Activated CD4-positive, CD25-positive, alpha-beta regulatory T cell treated with anti-CD3 and anti-CD28 coated beads, Interleukin-2, amount 50 U/mL, for 72 hours (primary cell): ENCODE results near the gene ZFP57.
"Not testable (repeated sequence)": the region's sequence is repeated elsewhere in the genome, so short reads cannot be mapped to it uniquely, and the experiment has no call there.

Experiments used
- DNase-seq: peaks from one replicate; pipeline ENCODE4 v3.0.0; 2021

The ZFP57 gene

DNA sequence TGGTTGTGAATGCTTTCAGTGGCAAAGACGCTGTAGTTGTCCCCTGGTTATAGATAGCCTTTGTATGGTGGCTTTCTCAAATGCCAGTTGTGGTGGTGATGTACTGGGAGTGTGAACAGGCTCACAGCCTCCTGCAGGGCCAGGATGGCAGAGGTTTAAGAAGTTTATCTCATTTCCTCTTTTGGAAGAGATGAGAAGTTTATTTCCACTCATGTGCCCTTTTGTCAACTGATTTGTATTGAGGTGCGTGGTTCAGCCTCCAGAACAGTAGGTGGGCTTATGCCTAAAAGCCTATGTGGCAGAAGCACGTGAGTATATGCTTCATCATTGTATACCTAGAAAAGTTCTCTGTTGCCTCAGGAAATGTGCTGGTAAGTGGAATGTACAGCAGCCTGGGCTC is 13.7 kb upstream of the ZFP57 start:
- no peak for DNase-seq

DNA sequence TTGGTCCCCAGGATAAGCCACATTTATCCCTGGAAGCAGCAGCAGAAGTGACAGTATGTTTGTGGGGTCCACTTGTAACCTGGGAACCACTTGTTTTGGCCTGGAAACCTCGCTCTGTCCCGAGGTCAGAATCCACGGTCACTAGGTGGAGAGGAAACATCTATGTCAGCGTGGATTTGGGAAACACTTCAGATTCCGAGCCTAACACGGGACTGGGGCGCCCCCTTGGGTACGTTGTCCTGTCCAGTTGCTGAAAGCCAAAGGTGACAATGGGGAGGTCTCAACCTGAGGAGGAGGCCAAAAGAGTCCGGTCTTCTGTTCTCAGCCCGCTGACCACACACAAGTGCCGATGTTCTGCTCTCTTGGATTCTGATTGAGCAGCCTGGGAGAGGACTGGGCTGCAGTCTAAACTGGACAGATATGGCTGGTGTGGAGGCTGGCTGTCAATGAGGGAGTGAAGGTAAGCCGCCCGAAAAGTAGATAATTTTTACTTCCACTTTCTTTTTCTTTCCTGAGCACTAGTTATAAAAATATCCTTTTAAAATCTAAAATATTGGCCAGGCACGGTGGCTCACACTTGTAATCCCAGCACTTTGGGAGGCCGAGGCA is 4.9 kb upstream of the ZFP57 start:
- DNase-seq: no peak

DNA sequence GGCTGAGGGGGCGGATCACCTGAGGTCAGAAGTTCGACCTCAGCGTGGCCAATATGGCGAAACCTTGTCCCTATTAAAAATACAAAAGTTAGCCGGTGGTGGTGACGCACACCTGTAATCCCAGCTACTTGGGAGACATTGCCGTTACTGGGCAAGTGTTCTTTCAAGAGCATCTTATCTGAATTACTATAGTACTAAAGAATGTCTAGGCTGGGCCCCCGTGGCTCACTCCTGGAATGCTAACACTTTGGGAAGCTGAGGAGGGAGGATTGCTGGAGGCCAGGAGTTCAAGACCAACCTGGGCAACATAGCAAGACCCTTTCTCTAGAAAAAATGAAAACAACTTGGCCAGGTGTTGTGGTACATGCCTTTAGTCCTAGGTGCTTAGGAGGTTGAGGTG is 859 bp upstream of the ZFP57 start:
- no peak for DNase-seq

DNA sequence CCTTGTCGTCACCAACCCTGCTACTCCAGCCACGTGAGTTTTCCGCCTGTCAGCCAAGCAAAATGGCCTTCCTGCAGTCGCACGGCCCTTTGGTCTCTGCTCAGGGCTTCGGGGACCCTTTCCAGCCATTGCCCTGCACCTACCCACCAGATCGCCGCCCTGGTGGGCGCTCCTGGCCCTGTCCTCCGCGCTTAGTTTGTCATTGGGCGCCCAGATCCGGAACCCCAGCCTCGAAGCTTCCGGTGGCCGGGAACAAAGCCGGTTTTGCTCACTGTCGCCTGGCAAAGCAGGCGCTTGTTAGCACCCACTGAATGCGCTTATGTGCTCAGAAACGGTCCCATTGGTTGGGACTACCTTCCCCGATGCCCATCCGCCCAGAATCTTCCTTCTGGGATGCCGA is 536 bp downstream of the ZFP57 start:
- DNase-seq: no peak

DNA sequence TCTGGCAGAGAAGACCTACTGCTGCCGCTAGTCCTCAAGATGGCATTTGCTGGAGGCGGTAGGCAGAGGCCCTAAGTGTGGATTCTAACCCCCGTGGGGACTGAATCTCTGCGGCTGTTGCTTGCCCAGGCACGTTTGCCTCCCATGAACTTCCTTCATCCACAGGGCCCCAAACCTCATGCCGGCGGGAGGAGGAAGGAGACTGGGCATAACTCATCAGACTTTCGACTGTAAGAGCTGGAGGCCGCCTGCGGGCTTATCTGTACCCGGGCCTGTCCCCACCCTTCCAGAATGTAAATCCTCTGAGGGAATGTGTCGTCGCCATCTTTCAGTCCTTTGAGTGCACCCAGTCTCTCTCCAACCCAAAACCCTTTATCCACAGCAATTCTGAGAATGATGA is 990 bp downstream of the ZFP57 start:
- no peak for DNase-seq

DNA sequence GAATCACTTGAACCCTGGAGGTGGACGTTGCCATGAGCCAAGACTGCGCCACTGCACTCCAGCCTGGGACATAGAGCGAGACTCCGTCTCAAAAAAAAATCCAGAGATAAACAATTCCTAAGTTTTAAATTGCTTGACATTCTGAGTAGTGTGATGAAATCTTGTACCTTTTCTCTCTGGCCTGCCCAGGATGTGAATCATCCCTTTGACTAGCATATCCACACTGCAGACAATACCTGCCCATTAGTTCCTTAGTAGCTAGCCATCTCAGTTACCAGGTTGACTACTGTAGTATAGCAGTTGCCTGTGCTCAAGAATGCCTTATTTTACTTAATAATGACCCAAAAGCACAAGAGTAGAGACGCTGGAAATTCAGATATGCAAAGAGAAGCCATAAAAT is 2.8 kb downstream of the ZFP57 start:
- DNase-seq: no peak

DNA sequence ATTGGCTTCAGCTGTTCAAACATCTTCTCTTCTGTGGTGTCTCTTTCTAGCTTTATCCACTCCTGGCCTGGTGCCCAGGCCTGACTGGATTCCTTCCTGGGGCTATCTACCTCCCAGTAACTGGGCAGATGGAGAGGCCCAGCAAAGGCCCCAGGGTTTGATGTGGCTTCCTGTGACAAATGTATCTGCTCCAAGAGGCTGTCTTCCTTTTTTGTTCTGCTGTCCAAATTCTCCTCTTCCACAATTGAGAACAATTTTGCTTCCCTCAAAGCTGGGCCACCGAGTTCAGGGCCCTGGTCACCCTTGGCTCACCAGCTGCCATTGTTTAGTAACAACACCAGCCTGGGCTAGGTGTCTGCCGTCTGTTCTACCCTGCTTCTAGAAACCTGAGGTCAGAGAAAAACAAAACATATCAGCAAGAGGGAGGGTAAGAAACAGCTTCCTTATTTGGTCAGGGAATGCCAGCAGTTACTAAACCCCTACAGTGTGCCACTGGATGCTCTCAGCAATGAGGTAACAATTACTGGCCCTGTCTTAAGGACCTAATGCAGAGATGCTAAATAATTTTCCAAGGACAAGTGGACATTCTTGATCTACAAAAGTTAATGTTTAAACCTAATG is 3.9 kb downstream of the ZFP57 start:
- no peak for DNase-seq

DNA sequence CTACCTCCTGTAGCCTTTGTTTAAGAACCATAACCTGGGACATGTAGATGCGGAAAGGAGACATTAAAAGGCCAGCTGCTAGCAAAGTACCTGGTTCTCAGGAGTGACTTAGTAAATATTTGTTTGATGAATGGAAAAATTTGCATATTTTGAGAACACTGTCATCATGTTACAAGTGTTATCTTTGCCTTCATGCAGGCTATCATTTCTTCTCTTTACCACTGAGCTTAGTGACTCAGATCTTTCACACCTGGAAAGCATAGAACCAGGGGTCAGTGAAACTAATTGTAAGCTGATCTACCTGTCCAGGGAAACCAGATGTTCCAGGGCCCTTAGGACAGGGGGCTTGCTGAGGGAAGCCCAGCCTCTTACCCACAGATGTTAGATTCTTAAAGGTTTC is 5.4 kb downstream of the ZFP57 start:
- DNase-seq: no peak

DNA sequence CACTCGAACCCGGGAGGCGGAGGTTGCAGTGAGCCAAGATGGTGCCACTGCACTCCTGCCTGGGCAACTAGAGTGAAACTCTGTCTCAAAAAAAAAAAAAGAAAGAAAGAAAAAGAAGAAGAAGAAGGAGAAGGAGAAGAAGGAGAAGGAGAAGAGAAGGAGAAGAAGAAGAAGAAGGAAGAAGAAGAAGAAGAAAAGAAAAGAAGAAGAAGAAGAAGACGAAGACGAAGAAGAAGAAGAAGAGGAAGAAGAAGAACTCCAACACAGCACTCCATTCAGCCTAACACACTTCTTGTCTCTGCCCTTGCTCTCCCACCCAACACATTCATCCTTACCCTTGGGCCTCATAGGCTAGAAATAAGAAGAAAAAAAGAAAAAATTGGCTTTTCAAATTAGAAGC is 6.9 kb downstream of the ZFP57 start:
- DNase-seq: no peak

DNA sequence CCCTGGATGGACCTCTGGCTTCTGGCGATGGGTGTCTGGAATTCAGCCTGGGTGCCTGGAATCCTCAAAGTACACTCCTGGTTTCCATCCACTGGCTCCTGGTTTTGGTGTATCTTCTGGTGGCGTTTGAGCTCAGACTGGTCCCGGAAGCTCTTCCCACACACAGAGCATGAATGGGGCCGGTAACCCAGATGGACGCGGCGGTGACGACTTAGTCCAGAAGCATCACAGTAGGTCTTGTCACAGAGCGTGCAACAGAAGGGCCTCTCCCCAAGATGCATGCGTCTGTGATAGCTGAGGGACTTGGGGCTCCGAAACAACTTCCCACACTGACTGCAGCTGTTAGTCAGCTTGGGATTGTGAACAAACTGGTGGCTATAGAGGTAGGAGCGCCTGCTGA is 7.8 kb downstream of the ZFP57 start:
- no peak for DNase-seq

DNA sequence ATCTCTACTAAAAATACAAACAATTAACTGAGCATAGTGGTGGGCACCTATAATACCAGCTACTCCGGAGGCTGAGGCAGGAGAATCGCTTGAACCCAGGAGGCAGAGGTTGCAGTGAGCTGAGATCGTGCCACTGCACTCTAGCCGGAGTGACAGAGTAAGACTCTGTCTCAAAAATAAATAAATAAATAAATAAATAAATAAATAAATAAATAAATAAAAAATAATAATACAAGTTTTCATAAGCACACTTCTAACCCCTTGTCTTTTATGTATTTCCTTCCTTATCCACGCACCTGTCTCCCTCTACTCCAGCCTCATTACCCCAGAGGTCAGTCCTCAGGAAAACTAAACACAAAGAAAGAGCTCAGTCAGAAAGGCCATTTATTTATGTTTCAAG is 8.8 kb downstream of the ZFP57 start:
- not testable (repeated sequence) for DNase-seq

DNA sequence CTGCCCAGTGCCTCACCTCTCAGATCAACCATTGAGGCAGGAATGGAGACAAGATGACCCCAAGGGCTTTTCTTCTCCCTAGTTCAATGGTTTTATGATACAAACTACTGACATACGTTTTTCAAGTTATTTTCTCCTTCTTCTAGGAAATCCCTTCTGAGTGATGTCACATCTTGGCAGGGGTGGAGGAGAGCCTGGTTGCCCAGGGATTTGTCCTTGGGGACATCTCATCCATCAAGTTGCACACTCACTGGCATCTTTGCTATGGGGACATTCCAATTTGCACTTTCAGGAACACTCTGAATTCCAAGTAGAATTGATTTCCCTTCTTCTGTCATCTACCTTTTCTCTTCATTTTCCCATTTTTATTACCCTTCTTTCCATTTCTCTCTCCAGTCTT is 9.9 kb downstream of the ZFP57 start:
- no peak for DNase-seq

DNA sequence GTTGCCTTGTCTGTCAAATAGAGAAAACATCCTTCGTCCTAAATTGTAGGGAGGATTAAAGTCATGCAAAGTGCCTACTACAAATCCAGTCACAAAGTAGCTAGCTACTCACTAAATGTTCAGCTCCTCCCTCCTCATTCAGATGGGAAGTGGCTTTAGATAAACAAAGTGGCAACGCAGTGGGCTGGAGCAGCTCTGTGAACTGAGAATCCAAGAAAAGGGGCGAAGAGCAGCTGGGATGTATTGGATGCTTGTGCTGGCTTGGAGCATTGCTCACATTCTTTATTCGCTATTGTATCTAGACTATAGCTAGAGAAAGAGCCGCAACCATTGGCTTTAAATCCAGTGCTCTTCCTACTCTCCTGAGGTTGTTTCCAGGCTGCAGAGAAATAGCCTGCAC is 13.8 kb downstream of the ZFP57 start:
- DNase-seq: no peak

DNA sequence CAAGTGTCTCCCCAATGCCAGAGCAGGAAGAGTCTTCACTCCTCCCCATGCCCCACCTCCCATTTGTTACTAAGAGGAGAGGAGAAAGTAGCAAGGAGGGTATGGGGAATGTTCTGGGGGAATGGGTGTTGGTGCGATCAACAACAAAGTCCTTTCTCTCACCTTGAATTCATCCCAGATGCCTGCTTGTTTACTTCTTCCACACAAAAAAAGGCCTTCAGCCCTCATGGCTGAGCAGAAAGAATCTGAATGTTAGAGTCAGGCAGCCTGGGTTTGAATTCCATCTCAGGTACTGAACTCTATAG is 14.2 kb downstream of the ZFP57 start:
- no peak for DNase-seq

DNA sequence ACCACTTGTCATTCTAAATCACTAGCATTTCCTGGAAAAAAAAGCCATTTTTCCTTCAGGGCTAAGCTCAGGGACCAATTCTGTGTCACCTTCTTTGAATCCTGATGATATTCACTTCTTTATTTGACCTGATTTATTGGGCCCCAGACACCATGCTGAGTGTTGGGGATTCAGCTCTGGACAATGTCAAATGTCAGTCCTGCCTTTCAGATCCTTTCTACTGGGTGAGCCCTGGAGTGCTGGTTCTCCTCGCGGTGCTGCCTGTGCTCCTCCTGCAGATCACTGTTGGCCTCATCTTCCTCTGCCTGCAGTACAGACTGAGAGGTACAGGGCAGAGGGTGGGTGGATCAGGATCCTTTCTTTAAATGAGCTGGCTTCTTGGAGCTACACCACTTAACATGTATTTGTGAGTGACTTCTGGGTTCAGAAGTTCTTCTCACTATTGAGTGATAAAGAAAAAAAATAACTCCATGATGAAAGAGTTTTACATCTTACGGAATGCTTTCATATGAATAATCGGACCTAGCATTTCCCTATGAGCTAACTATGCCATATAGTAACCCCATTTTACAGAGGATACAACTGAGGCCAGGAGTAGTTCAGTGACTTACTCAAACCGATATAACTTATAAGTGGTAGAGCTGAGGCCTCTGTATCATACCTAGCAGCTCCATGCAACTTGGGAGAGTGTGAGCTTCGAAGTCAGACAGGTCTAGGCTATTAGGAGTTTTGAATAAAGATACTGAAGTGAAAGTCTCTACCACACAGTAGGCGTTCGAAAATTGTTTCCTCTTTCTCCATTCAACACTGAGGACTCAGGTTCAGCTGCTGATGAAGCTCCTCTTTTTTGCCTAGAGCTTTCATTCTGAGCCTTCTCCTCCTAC is 14.8 kb downstream of the ZFP57 start:
- DNase-seq: no peak

DNA sequence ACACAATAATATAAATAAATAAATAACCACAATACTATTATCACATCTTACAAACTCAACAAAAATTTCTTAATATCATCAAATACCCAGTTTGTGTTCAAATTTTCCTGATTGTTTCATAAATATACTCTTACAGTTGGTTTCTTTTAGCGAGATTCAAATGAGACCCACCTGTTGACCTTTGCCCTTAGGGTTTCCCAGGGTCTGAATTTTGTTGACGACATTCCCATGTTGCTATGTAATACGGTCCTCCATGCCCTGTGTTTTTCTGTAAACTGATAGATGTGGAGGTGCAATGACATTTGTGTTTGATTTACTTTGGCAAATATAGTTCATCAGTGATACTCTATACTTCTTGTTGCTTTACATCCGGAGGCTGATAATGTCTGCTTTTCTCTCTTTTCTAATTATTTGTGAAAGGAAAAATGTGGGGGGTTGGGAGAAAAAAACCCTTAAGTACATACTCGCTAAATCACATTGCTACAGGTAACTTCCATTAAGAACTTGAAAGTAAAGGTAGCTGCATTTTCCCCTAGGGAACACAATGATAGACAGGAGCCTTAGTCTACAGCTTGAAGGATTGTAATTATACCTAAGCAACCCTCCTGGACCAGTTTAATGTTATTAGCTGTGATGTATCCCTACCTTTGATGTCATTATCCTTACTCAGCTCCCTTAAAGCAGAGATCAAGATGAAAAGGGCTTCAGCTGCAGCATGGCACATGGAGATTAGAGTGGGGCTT is 17.5 kb downstream of the ZFP57 start:
- DNase-seq: no peak

DNA sequence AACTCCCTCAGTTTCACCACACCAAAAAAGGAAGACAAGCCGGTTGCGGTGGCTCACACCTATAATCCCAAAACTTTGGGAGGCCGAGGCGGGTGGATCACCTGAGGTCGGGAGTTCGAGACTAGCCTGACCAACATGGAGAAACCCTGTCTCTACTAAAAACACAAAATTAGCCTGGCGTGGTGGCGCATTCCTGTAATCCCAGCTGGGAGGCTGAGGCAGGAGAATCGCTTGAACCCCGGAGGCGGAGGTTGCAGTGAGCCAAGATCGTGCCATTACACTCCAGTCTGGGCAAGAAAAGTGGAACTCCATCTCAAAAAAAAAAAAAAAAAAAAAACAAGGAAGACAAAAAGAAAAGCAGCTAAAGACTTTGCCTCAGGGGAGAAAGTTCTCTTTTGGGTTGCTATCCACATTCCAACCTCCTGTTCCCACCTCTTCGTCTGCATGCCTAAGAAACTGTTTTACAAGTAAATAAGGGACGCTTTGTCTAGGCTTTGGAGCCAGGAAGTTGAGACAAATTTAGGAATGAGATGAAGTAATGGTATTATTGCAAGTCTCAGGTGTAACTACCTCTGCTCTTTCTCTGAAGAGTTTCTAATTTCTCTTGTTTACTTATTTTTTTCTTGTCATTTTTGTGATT is 19.3 kb downstream of the ZFP57 start:
- DNase-seq: not testable (repeated sequence)

DNA sequence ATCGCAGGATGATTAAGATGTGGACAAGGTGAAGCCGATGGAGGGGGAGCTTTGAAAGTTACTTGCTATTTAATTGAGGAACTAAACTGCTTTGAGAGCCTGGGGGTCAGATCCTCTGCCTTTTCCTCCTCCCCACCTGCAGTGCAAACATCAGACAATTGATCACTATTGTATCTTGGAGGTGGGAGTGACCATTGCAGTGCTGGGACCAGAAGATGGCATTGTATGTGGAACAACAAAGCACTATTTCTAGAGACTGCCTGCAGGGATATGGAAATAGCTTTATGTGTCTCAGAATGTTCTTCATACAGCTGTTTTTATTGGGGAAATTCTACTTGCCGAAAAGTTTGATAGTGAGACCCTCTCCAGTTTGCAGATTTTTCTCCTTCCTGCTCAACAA is 19.9 kb downstream of the ZFP57 start:
- DNase-seq: no peak

DNA sequence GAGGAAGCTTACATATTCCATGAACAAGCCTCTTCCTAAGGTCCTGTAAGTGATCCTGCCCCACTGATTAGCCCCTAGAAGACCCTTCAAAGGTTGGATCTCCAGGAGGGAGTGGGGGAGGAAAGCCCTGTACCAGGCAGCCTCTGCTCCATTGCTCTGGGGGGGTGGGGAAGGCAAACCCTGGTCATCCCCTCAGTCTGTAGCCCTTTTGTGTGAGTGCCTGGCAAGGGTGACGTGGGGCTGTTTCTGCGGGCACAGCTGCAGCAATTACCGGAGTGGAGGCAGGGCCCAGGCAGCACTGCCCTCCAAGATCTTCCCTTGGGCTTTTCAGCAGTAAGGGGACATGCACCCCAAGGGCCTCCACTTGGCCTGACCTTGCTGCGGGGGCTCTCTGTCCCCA is 24.2 kb downstream of the ZFP57 start, which contains the start of gene MOG:
MOG (plus strand) TSS at position 295 of the 400 bp plus-strand sequence. CDS start 118 bp downstream, outside the sequence.
- DNase-seq: no peak

DNA sequence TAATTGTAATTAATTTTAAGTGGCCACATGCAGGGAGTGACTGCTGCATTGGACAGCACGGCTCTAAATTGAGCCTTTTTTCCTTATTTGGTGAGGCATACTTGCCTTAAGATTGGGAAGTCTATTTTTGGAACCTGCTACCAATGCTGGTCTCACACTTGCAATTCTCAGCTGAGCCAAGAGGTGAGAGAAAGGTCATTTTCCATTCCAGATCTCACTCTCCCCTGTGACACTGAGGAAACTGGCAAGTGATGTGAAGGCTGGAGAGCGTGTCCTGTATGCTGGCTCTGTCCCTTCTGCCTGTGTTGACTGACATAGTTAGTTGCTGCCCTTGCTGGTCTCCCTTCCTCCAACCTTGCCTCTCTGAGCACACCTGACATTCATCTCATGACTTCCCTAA is 24.8 kb downstream of the ZFP57 start:
- DNase-seq: no peak

DNA sequence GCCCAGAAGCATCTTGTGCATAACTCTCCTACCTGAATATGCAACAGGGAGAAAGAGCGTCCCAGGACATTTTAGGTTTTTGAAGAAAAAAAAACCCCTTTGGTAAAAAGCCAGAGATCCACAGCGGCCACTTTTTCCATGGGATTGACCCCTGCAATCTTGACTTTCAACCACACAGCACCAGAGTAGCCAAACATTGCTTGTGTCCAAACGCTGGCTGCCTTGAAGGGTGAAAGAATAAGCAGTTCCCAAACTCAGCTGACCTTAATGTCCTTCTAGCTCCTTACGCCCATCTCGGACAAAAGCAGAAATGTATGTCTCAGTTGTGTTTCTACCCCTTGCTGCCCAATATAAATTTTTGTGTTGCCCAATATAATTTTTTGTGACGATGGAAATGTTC is 25.3 kb downstream of the ZFP57 start:
- DNase-seq: no peak

DNA sequence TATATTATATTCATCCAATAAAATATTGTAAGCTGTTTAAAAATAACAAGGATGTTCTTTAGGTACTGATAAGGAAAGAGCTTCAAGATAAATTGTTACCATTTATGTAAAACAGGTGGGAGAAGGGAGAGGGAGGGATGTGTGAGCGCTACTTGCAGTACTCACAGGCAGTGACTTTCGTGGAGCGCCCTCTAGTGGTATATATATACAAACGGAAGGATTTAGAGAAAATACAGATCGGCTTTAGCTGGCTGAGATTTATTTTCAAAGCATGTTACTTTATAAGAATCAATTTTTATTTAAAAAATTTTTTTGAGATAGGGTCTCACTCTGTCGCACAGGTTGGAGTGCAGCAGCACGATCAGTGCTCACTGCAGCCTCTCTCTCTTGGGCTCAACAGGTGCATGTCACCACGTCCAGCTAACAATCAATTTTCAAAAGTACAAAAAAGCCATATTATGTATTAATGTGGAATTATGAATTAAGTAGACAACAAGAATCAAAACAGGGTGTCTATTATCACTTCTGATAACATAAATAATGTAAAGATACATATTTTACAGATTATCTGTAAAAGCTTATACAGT is 27.4 kb downstream of the ZFP57 start:
- no peak for DNase-seq

DNA sequence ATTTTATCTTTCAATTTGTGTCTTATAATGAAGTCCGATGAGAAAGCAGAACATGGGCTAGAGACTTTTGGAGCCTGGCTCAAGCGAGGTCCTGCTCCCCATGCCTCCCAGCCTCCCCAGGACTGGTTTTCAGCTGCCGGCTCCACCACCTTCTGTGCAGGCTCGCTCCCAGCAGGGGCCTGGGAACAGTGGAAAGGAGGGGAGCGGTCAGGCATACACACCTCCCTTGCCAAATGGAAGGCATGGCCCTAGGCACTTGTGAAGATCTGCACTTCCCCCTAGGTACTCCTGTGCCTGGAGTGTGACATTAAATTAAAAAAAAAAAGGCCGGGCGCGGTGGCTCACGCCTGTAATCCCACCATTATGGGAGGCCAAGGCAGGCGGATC is 28.8 kb downstream of the ZFP57 start:
- DNase-seq: no peak
